GM19351 (cell line): ENCODE measurements around the gene EIF4A3.
"Not testable (repeated sequence)": the region's sequence is repeated elsewhere in the genome, so short reads cannot be mapped to it uniquely, and the experiment has no call there.

Source experiments
- ATAC-seq: cut with Tn5 transposase; IDR thresholded peaks from one replicate; pipeline ENCODE4 v1.9.1; 2021; ENCODE audit warnings: mild to moderate bottlenecking, moderate library complexity; ENCODE audit not compliant: unreplicated experiment

EIF4A3 gene

DNA sequence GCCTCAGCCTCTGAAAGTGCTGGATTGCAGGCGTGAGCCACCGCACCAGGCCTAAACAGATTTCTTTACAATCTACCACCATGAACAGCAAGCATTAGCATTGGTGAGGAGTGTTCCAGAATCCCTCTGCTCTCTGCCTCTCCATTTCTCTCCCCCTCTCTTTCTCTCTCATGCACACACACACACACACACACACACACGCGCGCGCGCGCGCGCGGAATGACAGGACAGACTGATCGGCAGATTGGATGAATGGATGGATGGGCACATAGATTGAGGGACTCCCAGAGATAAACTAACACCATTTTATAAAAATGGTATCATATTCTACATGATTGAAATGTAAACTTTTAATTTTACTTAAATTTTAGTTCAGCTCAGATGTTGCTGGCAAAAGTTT is 26.2 kb upstream of the EIF4A3 start:
- ATAC-seq: no peak

DNA sequence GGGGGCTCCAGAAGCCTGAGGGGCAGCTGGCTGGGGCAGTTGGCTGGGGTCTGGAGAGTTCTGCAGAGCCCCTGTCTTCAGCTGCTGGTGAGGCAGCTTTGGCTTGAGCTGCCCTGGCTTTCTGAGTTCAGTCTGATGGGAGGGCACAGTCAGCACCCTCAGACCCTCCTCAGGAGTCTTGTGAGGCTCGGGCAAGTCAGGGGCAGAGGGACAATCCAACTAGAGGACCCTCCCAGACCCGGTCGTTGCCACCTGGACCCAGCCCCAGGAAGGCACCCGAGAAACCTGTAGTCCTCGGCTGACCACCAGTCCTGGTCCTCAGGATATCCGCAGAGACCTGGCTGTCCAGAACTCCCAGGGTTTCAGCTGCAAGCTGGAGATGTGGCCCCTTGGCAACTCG is 24.8 kb upstream of the EIF4A3 start:
- ATAC-seq: no peak

DNA sequence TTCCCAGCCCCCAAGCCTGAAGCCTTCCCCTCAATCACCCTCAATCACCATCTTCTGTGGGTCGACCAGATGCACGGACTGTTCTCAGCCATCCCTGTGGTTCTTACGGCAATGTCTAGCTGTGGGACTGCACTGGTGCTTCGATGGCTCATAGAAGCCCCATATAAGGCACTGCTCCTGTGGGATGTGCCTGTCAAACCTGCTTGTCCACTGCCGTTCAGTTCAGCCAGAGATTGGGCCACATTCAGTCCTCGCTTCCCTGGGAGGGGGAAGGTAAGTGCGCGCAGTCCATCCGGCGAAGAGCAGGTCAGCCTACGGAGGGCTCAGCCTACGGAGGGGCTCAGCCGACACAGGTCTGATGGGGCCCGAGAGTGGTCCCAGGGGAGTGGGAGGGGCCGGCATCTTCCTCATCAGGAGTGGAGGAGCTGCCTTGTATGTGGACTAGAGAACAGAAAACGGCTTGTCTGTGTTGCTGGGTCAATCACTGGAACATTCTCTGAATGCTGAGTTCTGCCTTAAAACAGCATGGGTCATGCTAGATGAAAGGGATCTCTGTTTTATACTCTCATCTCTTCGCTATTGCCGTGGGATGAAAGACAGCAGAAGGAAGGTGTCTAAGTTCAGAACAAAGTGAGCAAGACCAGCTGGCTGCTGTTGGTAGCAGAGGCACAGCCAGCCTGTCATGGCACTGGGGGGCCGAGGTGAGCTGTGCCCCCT is 23.0 kb upstream of the EIF4A3 start, which contains the start of gene CARD14:
Gene CARD14, plus strand, starts transcription at position 247 of the 717 bp plus-strand sequence. CDS start 11,409 bp downstream, outside the sequence.
- ATAC-seq: no peak

DNA sequence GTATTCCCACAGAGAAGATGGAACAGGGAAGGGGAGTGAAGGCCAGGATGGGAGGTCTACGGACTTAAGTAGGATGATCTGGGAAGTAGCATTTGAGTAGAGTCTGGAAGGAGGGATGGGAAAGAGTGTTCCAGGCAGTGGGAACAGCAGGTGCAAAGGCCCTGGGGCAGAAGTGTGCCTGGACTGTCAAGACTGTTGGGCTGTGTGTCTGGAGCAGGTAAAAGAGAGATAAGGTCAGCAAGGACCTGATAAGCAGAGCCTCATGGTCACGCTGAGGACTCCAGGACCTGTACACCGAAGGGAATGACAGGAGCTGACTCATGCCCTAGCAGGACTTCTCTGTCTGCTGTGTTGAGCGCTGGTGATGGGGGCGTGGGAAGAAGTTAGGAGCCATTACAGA is 22.2 kb upstream of the EIF4A3 start:
- no peak for ATAC-seq

DNA sequence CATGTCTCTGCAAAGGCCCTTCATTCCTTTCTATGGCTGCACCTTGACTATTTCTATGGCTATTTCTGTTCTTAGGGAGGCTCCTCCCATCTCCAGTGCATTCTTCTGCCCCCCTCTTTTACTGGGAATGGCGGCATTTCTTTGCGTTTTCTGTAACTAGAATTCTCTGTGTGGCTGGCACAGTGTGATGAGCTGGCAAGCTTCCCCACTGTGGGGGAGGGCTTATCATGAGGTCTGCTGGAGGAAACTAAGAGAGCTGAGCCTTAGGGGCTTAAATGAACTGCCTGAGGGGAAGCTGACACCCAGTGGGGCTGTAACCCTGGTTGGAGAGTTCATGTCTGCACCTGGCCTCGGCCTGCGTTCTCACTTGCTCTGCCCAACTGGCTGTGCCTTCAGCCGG is 21.4 kb upstream of the EIF4A3 start:
- ATAC-seq: no peak

DNA sequence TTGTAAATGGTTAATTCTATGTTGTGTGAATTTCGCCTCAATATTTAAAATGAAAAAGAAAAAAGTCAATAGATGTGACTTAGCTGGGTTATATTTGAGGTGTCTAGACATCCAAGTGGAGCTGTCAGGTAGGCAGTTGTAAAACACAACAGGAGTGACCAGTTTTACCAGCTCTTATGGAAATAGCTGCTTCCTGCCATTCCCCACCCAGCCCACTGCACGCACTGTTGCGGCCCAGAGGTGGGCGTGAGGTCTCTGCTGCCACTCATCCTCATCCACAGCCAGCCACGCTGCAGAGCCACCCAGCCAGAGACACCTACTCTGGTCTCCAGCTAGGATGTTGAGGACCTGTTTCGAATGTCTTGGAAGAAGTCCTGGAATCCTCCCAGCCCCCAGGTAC is 19.5 kb upstream of the EIF4A3 start:
- no peak for ATAC-seq

DNA sequence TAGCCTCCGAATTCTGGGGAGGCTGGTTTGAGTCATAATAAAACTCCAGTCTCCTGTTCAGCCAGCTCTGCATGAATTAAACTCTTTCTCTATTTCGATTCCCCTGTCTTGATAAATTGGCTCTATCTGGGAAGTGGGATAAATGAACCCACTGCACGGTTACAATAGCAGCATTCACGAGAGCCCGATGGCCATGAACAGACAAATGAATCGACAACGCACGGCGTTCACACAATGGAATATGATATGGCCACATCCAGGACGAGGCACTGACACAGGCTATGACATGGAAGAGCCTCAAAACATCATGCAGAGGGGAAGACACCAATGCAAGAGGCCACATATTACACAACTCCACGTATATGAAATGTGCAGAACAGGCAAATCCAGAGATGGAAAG is 17.3 kb upstream of the EIF4A3 start:
- no peak for ATAC-seq

DNA sequence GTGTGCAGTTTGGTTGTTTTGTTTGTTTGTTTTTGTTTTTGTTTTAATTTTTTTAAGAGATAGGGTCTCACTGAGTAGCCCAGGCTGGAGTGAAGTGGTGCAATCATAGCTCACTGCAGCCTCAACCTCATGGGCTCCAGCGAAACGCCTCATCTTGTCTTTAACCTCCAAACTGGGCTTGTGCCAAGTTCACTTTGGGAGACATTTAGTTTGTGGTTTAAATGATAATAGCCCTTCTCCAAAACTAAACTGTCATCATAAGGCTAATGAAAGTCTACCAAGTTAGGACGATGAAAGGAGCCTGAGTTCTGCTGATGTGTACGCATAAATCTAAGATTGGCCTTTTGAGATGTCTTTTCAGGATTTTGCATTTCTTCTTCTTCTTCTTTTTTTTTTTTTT is 16.4 kb upstream of the EIF4A3 start:
- ATAC-seq: no peak

DNA sequence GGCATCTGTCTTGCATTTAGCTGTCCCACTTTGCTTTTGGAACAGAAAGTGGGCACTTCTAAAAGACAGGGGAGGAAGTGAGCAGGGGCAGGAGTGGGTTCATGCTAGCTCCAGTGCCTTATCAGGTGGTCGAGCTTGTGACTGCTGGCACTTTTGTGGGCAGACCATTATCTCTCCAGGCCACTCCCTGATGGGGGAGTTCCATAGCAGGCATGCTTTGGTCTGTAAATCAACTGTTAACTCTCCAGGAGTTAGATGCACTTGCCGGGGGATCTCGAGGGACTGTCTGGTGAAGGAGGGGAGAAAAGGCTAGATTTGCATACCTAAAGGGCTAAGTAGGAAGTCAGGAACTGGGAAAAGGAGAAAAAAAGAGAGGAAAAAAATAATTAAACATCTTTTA is 13.6 kb upstream of the EIF4A3 start:
- no peak for ATAC-seq

DNA sequence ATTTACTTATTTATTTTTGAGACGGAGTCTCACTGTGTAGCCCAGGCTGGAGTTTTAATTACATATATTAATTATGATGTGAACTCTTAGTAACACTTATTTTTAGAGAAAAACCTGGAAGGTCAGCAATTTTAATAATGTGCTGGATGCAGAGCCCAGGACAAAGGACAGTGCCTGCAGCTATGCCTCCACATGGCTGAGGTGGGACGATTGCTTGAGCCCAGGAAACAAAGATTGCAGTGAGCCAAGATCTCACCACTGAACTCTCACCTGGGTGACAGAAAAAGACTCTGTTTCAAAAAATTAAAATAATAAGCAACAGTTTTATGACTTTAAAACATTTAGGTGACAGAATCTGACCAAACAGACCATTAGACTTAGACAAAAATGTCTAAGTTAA is 11.9 kb upstream of the EIF4A3 start:
- no peak for ATAC-seq

DNA sequence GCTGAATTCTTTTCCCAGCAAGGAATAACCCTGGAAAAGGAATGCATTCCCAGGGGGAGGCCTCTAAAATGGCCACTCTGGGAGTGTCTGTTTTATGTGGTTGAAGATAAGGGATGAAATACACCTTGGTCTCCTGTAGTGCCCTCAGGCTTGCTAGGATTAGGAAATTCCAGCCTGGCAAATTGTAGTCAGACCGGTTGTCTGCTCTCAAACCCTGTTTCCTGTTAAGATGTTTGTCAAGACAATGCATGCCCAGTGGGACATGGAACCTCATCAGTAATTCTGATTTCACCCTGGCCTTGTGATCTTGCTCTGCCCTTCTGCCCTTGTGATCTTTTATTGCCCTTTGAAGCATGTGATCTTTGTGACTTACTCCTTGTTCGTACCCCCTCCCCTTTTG is 8.7 kb upstream of the EIF4A3 start:
- ATAC-seq: not testable (repeated sequence)

DNA sequence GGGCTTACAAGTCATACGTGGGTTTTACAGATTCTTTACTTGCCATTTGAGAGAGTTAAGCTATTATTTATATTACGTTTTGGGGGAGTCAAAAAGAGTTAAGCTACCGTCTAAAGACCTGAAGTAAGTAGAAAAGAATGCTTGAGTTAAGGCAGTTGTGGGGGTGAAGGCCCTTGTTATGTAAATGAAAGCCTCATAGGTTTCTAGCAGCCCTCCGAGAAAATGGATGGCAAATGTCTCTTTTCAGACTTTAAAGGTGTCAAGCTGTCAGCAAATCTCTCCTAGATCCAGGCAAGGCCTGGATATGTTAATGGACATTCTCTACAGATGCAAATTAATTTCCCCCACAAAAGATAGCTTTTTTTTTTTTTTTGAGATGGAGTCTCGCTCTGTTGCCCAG is 7.2 kb upstream of the EIF4A3 start:
- ATAC-seq: no peak

DNA sequence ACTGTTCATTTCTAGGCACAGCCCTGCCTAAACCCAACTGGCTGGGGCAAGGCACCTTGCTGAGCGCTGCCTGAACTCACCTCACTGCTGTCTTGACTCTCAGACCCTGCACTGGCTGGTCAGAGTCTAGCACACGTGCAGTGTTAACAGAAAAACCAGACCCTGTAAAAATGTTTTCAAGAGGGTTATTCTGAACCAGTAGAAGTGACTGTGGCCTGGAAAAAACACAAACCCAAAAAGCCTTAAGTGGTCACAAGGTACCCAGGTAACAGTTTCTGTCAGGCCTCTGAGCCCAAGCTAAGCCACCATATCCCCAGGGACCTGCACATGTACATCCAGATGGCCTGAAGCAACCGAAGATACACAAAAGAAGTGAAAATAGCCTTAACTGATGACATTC is 6.1 kb upstream of the EIF4A3 start:
- ATAC-seq: no peak

DNA sequence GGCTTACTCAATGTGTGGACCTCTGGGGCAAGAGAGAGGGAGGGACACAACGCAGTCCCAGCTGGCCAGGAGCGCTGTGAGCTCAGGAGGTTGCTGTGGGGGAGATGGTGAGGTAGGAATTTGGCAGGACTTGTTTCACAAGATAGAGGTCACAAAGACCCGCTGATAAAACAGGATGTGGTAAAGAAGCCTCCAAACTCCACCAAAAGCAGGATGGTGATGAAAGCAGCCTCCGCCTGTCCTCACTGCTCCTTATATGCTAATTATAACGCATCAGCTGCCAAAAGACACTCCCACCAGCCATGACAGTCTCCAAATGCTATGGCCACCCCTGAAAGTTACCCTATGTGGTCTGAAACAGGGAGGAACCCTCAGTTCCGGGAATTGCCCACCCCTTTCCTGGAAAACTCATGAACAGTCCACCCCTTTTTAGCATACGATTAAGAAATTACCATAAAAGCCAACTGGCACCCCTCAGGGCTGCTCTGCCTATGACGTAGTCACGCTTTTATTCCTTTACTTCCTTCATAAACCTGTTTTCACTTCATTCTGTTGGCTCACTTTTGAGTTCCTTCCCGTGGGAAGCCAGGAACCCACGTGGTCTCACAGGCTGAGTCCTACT is 5.3 kb upstream of the EIF4A3 start:
- no peak for ATAC-seq

DNA sequence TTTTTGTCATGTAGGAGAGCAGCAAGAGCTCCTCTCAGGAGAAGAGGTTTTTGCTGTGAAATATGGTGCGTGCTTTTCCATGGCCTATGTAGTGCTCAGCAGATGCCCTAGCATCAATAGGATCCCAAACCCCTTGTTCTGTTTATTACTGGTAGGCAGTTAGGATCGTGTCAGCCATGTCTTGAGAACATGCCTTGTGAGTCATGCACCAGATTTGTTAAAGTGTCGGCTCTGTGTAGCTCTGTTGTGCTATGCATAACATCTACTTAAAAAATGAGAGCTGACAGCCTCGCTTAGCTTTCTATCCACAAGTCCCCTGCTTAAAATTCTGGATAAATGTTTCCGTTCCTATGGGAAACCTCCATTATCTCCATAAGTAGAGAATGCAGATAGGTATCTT is 4.4 kb upstream of the EIF4A3 start:
- ATAC-seq: no peak

DNA sequence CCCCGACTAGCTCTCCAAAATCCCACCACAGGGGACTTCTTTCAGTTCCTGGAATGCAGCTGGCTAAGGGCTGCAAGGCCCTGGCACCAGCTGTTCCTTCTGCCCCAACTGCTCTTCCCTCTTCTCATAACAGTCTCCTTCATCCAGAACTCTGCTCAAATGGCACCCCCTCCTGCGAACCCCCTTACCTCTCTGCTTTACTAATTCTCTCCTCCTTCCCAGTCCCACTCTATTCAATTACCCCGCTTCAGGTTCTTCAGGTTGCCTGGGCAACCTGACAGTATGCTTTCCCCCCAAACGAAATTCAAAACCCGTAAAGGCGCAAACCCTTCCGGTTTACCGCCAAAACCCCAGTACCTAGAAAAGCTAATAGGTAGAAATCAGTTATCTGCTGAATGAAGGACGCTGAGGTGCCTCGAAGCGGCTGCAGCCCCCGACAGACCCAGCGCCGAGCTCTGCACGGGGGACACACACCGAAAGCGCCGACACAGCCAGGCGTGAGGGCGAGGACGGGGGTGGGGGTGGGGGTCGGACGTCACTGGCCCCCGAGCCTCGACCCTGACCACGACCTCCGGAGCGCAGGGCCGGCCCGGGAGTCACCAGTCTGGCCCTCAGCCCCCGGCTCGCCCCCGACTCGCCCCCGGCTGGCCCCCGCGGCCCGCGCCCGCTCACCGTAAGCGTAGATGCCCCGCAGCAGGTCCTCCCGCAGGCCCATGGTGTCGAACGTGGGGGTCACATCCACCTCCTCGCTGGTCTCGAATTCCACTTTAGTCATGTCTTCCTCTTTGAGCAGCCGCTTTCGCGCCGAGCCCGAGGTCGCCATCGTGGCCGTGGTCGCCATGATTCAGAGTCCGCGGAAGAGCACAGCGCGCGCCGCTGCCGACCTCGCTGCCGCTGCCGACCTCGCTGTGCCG is 550 bp downstream of the EIF4A3 start:
- ATAC-seq: no peak

DNA sequence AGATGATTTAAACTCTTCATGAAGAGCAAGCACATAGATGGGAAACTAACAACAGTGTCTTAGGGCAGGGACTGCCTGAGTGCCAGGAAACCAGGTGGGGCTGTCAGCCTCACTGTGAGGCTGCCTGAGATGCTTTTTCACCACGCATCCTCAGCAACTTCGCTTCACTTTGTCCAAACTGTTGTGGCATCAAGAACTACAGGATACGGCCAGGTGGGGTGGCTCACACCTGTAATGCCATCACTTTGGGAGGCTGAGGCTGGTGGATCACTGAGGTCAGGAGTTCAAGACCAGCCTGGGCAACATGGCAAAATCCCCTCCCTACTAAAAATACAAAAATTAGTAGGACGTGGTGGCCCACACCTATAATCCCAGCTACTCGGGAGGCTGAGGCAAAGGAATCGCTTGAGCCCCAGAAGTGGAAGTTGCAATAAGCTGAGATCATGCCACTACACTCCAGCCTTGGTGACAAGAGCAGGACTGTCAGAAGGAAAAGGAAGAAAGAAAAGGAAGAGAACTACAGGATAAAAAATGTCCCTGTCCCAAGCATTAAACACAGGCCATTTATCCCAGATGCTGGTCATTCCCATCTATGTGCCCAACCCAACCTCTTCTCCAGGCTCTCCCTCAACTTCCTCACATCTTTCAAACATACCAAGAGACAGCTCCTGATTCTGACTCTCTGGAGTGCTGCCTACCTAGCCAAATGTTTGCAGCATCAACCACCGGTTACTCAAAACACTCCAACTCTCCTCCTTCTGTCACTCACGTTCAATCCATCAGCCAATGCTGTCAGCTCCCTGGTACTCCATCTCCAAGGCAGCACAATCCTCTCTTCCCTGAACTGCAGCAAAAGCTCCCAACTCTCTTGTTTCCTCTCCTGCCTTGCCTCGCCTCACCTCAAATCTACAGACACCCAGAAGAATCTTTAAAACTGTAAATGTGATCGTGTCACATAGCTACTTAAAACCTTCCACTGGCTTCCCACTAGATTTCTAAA is 1.6 kb downstream of the EIF4A3 start:
- no peak for ATAC-seq

DNA sequence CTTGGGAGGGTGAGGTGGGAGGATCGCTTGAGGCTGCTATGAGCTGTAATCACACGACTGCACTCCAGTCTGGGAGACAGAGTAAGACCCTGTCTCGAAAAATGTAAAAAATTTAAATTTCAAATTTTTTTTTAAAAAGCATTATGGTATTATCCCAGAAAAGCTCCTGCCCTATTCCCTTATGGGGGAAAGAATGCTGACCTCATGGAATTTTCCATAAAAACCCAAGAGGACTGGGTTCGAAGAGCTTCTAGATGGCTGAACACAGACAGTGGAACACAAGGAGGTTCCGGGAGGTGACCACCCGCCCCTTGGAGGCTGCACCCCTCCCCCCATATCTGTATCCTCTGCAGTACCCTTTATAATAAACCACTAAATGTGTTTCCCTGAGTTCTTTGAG is 4.0 kb downstream of the EIF4A3 start:
- no peak for ATAC-seq

DNA sequence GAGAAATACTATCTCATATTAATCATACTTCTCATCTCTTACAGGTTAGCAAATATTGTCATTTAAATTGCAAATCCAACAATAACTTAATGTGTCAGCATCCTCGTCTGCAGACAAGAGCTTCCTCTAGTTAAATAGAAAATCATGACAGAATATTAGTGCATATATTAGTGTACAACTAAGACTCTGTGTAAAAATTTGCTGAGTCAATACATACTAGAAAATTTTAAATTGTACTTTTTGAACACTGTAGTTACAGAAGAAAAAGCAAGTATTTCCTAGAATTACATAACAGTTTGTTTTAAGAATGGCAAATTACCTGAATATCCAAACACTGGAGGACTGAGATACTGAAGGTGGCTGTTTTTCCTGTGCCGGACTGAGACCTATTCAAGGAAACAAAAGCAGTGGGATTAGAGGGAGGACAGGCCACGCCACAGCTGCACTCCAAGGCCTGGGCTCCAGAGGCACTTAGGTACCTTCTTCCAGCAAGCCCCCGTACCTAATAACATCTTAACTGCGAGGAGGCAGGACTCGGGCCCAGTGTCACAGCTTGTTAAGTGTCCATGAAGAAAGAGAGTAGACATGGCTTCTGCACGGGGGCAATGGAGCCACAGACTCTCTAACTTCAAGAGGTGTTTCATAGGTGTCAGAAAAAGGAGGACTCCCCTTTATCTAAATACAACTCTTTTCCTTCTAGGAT is 5.3 kb downstream of the EIF4A3 start:
- no peak for ATAC-seq

DNA sequence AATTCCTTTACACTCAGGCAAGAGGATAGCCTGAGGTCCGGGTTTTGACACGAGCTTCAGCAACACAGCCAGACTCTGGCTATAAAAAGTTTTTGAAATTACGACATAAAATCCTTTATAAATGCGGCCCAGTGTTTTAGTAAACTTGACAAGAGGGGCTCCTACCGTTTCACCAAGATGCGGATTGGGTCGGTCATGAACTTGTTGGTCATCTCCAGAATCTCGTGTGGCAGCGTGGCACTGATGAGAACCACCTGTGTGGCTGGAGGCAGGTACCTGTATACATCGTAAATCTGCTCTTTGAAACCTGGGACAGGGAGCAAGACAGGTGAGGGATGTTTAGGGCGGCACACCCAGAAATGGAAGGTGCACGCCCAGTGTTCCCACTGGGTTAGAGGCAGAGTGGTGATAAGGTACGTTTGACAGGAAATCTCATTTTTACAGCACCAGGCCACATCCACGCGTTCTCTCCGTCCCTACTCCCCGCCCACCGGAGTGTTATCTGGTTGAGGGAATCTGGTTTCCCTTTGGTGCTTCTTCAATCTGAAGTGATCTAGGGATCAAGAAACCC is 8.0 kb downstream of the EIF4A3 start:
- no peak for ATAC-seq
